ENCODE measurements around the gene LHFPL4. TPM values are rescaled to one million over a fixed set of nuclear protein-coding genes. Genes with fewer than 3 reads are reported as not detected.

LHFPL4 gene
- total RNA-seq, 2 donors from 2014 or later = not detected

- H3K4me3 ChIP-seq = no peak overlapping the region
- TF ChIP-seq CTCF (IDR thresholded peaks at IDR 0.05) = no peak
- DNase-seq (ENCODE audit: low spot score) (no peak), ATAC-seq (ENCODE audit: insufficient number of reproducible peaks, low FRiP score, low read depth) (no peak)
- no peak overlapping the region for H3K27ac ChIP-seq
- H3K4me1 ChIP-seq (ENCODE audit: control insufficient read depth in 1 of 2, low read depth in 2 of 2) = no peaks in the 10 kb centered on the region
- H3K9me3 ChIP-seq = no peaks in the 10 kb centered on the region
- no peaks in the 10 kb centered on the region for H3K27me3 ChIP-seq (replicated peaks; ENCODE audit: insufficient read depth)
- peaks cover 2% of the 10 kb centered on the region for H3K36me3 ChIP-seq
Observed at GRCh38 chr3:9491506-9491905, 62.1 kb downstream of the LHFPL4 start.

- DNase-seq (ENCODE audit: low spot score) (no peak), ATAC-seq (ENCODE audit: insufficient number of reproducible peaks, low FRiP score, low read depth) (no peak)
- H3K27me3 ChIP-seq (replicated peaks; ENCODE audit: insufficient read depth) = no peaks in the 10 kb centered on the region
- no peaks in the 10 kb centered on the region for H3K4me1 ChIP-seq (ENCODE audit: control insufficient read depth in 1 of 2, low read depth in 2 of 2)
- H3K27ac ChIP-seq = no peak overlapping the region
- no peak for TF ChIP-seq CTCF (IDR thresholded peaks at IDR 0.05)
- no peaks in the 10 kb centered on the region for H3K9me3 ChIP-seq
- H3K36me3 ChIP-seq = peaks cover 35% of the 10 kb centered on the region
- H3K4me3 ChIP-seq = no peak overlapping the region
Observed at GRCh38 chr3:9485248-9485647, 68.4 kb downstream of the LHFPL4 start.

GRCh38 chr3:9480265-9480664, 73.4 kb downstream of the LHFPL4 start:
- no peak for TF ChIP-seq CTCF (IDR thresholded peaks at IDR 0.05)
- peaks cover 62% of the 10 kb centered on the region for H3K36me3 ChIP-seq

GRCh38 chr3:9476935-9477334, 76.7 kb downstream of the LHFPL4 start:
- Histone ChIP-seq H3K9me3 (no peaks in the 10 kb centered on the region), H3K27ac (no peak overlapping the region), H3K27me3 (replicated peaks; ENCODE audit: insufficient read depth) (no peaks in the 10 kb centered on the region), H3K4me3 (no peak overlapping the region), H3K4me1 (ENCODE audit: control insufficient read depth in 1 of 2, low read depth in 2 of 2) (no peaks in the 10 kb centered on the region), H3K36me3 (peaks cover 70% of the 10 kb centered on the region)
- no peak for TF ChIP-seq CTCF (IDR thresholded peaks at IDR 0.05)
- ATAC-seq (ENCODE audit: insufficient number of reproducible peaks, low FRiP score, low read depth) (no peak), DNase-seq (ENCODE audit: low spot score) (no peak)

More at GRCh38 chr3:9480265-9480664, 73.4 kb downstream of the LHFPL4 start:
- no peak overlapping the region for H3K4me3 ChIP-seq
- no peaks in the 10 kb centered on the region for H3K9me3 ChIP-seq
- DNase-seq (ENCODE audit: low spot score) (no peak), ATAC-seq (ENCODE audit: insufficient number of reproducible peaks, low FRiP score, low read depth) (no peak)
- H3K27me3 ChIP-seq (replicated peaks; ENCODE audit: insufficient read depth) = no peaks in the 10 kb centered on the region
- no peak overlapping the region for H3K27ac ChIP-seq
- no peaks in the 10 kb centered on the region for H3K4me1 ChIP-seq (ENCODE audit: control insufficient read depth in 1 of 2, low read depth in 2 of 2)

GRCh38 chr3:9474482-9474881, 79.1 kb downstream of the LHFPL4 start:
- no peak overlapping the region for H3K27ac ChIP-seq
- TF ChIP-seq CTCF (IDR thresholded peaks at IDR 0.05) = no peak
- ATAC-seq (ENCODE audit: insufficient number of reproducible peaks, low FRiP score, low read depth) (no peak), DNase-seq (ENCODE audit: low spot score) (no peak)
- no peaks in the 10 kb centered on the region for H3K27me3 ChIP-seq (replicated peaks; ENCODE audit: insufficient read depth)
- H3K9me3 ChIP-seq = no peaks in the 10 kb centered on the region
- H3K4me1 ChIP-seq (ENCODE audit: control insufficient read depth in 1 of 2, low read depth in 2 of 2) = no peaks in the 10 kb centered on the region
- no peak overlapping the region for H3K4me3 ChIP-seq
- H3K36me3 ChIP-seq = peaks cover 63% of the 10 kb centered on the region
